Smooth muscle cell (in vitro differentiated cells): ENCODE results near the gene COPA. TPM values are rescaled to one million over a fixed set of nuclear protein-coding genes. Genes with fewer than 3 reads are reported as not detected.

ENCODE experiments used
- DNase-seq: peaks from one replicate; lab custom pipeline; 2025; ENCODE audit not compliant: unreplicated experiment; lab: John Stamatoyannopoulos, UW
- H2AFZ ChIP-seq: fragments of 200-600 bp; sonication (generic); 2 replicates; pipeline ENCODE4 v1.6.0; 2016; ENCODE audit warnings: antibody characterized with exemption, low read depth, mild to moderate bottlenecking
- H3F3A ChIP-seq: fragments of 200-600 bp; sonication (generic); 2 replicates; pipeline ENCODE4 v1.6.0; 2017; ENCODE audit warnings: antibody characterized with exemption, low read depth
- H3K27ac ChIP-seq: fragments of 200-600 bp; sonication (generic); 2 replicates; pipeline ENCODE4 v1.5.1; 2016; ENCODE audit warnings: low read depth, mild to moderate bottlenecking
- H3K27me3 ChIP-seq: fragments of 200-600 bp; sonication (generic); 2 replicates; pipeline ENCODE4 v1.6.1; 2016; ENCODE audit warnings: low read depth, mild to moderate bottlenecking
- H3K36me3 ChIP-seq: fragments of 200-600 bp; sonication (generic); 2 replicates; pipeline ENCODE4 v1.5.1; 2016; ENCODE audit warnings: low read depth
- H3K4me1 ChIP-seq: fragments of 200-600 bp; sonication (generic); 2 replicates; pipeline ENCODE4 v1.5.1; 2016; ENCODE audit warnings: low read depth
- H3K4me2 ChIP-seq: fragments of 200-600 bp; sonication (generic); 2 replicates; pipeline ENCODE4 v1.6.0; 2016; ENCODE audit warnings: mild to moderate bottlenecking
- H3K4me3 ChIP-seq: fragments of 200-600 bp; sonication (generic); 2 replicates; pipeline ENCODE4 v1.5.1; 2016; ENCODE audit warnings: mild to moderate bottlenecking
- H3K79me2 ChIP-seq: fragments of 200-600 bp; sonication (generic); 2 replicates; pipeline ENCODE4 v1.6.0; 2016; ENCODE audit warnings: low read depth, mild to moderate bottlenecking
- H3K9ac ChIP-seq: fragments of 200-600 bp; sonication (generic); 2 replicates; pipeline ENCODE4 v1.6.0; 2016; ENCODE audit warnings: low read depth
- H3K9me3 ChIP-seq: fragments of 200-600 bp; sonication (generic); replicated peaks from 2 replicates; pipeline ENCODE4 v1.5.1; 2016; ENCODE audit warnings: low read depth
- H4K20me1 ChIP-seq: fragments of 200-600 bp; sonication (generic); 2 replicates; pipeline ENCODE4 v1.6.0; 2016; ENCODE audit warnings: low read depth
- CTCF ChIP-seq: fragments of 200-600 bp; sonication (generic); IDR thresholded peaks from 2 replicates; pipeline ENCODE4 v1.5.1; 2017; ENCODE audit warnings: borderline replicate concordance, mild to moderate bottlenecking, antibody characterized with exemption; ENCODE audit not compliant: insufficient read depth, poor library complexity, severe bottlenecking
- WGBS: methylation state at CpG from one replicate; pipeline ENCODE4 v1.1.7; 2016; ENCODE audit warnings: low lambda C conversion rate; 5-methylcytosine and 5-hydroxymethylcytosine counted together
- polyA plus RNA-seq: library from polyadenylated mRNA; unstranded; fragments of >200 nt; fragmentation: Nextera tagmentation; extraction: Ambion mirVana; gene quantifications from 2 replicates; pipeline ENCODE4 v1.2.1, GENCODE V29; 2016
- total RNA-seq: library from RNA; depleted of rRNA; stranded (reverse); fragments of >200 nt; gene quantifications from 2 replicates; pipeline ENCODE4 v1.2.3, GENCODE V29; 2014

The COPA gene
- total and polyA plus RNA-seq, 2 experiments from 2014 or later, result 171 to 196 TPM

- Histone ChIP-seq H3F3A (peaks cover 3% of the 10 kb centered on the region), H3K4me1 (no peaks in the 10 kb centered on the region), H3K36me3 (peaks cover 71% of the 10 kb centered on the region), H3K4me2 (no peak overlapping the region), H3K4me3 (no peak overlapping the region), H3K9me3 (no peaks in the 10 kb centered on the region), H3K79me2 (peaks cover 76% of the 10 kb centered on the region), H3K27ac (no peak overlapping the region), H2AFZ (no peak overlapping the region), H4K20me1 (peaks cover 87% of the 10 kb centered on the region), H3K9ac (no peak overlapping the region), H3K27me3 (no peaks in the 10 kb centered on the region)
- 97% methylated on average over 2 of the region's 2 CpGs for WGBS
- no peak for TF ChIP-seq CTCF
- DNase-seq, result no peak
These were observed 27.7 kb downstream of the COPA start for GRCh38 chr1:160315359-160315758.

GRCh38 chr1:160309571-160309970 is 33.5 kb downstream of the COPA start:
- TF ChIP-seq CTCF, result no peak
- Histone ChIP-seq H3F3A (no peaks in the 10 kb centered on the region), H2AFZ (no peak overlapping the region), H3K27me3 (no peaks in the 10 kb centered on the region), H3K27ac (no peak overlapping the region), H3K4me2 (no peak overlapping the region), H4K20me1 (peaks cover 87% of the 10 kb centered on the region), H3K9me3 (no peaks in the 10 kb centered on the region), H3K9ac (no peak overlapping the region), H3K79me2 (peaks cover 56% of the 10 kb centered on the region), H3K4me1 (peaks cover 3% of the 10 kb centered on the region), H3K36me3 (peaks cover 49% of the 10 kb centered on the region), H3K4me3 (no peak overlapping the region)
- 96% methylated on average over 1 of the region's 1 CpG for WGBS
- DNase-seq, result no peak

DNA sequence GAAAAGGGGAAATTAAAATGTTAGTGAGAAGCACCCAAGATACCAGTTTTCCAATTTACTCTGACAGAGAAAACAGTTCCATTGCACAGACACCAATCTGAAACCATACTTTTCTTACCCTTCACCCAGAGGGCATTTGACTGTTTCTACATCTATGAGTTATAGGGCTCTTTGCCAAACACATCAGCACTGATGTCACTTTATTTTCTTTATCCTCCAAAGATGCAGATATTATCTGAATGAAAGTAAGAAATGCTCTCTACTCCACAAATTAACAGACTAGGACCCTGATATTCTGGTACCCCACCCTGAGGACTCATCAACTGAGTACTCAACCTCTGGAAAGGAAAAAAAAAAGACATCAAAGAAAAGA is 33.9 kb downstream of the COPA start:
- Histone ChIP-seq H4K20me1 (peaks cover 87% of the 10 kb centered on the region), H3K36me3 (peaks cover 45% of the 10 kb centered on the region), H3K4me2 (no peak overlapping the region), H3F3A (no peaks in the 10 kb centered on the region), H3K4me1 (peaks cover 3% of the 10 kb centered on the region), H3K9ac (no peak overlapping the region), H2AFZ (no peak overlapping the region), H3K27ac (no peak overlapping the region), H3K79me2 (peaks cover 53% of the 10 kb centered on the region), H3K27me3 (no peaks in the 10 kb centered on the region), H3K4me3 (no peak overlapping the region), H3K9me3 (no peaks in the 10 kb centered on the region)
- no peak for TF ChIP-seq CTCF
- no peak for DNase-seq

DNA sequence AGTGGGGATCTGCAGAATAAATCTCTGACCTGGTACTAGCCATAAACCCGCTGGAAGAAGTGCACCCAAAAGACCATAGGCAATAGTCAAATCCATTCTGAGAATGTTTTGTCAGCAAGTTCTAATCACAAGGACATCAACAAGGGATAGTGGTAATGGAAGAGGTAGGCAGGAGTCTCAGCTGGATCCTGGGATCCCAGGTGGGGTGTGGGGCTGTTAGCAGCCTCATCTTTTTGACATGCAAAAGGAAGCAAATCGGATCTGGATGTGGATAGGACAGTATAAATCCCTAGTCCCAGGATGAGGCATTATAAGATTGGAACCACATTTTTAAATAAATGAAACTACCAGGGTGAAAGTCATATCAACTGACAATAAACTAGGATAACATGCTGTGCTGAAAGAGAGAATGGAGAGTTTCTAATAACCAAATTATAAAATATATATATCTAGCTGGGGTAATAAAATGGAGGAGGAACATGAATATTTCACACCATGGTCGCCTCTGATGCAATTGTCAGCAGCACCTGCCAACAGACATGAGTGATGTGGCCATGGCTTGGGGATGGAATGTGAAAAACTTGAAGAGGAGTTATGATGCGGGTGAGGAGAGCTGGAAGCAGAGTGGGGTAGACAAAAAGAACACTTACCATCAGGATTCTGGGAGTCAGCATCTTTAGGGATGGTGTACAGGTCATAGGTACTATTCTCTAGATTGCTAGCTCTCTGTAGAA is 34.4 kb downstream of the COPA start:
- Histone ChIP-seq H2AFZ (no peak overlapping the region), H3K36me3 (peaks cover 40% of the 10 kb centered on the region), H3K4me3 (no peak overlapping the region)

More for the DNA sequence above, 34.4 kb downstream of the COPA start:
- H3K4me2 ChIP-seq, result no peak overlapping the region
- H3K9ac ChIP-seq, result no peak overlapping the region
- WGBS, result 91% methylated on average over 4 of the region's 4 CpGs
- peaks cover 3% of the 10 kb centered on the region for H3K4me1 ChIP-seq
- no peaks in the 10 kb centered on the region for H3K27me3 ChIP-seq
- no peaks in the 10 kb centered on the region for H3F3A ChIP-seq
- peaks cover 48% of the 10 kb centered on the region for H3K79me2 ChIP-seq
- DNase-seq, result no peak
- TF ChIP-seq CTCF, result no peak
- H3K27ac ChIP-seq, result no peak overlapping the region
- peaks cover 87% of the 10 kb centered on the region for H4K20me1 ChIP-seq
- no peaks in the 10 kb centered on the region for H3K9me3 ChIP-seq
